GM18507 (cell line): ENCODE measurements around the gene SEMA3D.
A peak's percentile ranks its signal among the peaks of the same experiment; 100 is the strongest.

Experiments used
- DNase-seq: peaks from one replicate; pipeline ENCODE4 v3.0.0; 2011; ENCODE audit warnings: low read depth; ENCODE audit not compliant: insufficient read length; ENCODE audit errors: extremely low spot score
- FAIRE-seq: peaks from 2 replicates; lab custom pipeline; 2011; peaks lifted over from hg19 to GRCh38; lab: Jason Lieb, UNC

Gene SEMA3D

GRCh38 chr7:85185424-85186082, 1.3 kb downstream of the SEMA3D start:
- DNase-seq (no peak), FAIRE-seq (no peak)

DNA sequence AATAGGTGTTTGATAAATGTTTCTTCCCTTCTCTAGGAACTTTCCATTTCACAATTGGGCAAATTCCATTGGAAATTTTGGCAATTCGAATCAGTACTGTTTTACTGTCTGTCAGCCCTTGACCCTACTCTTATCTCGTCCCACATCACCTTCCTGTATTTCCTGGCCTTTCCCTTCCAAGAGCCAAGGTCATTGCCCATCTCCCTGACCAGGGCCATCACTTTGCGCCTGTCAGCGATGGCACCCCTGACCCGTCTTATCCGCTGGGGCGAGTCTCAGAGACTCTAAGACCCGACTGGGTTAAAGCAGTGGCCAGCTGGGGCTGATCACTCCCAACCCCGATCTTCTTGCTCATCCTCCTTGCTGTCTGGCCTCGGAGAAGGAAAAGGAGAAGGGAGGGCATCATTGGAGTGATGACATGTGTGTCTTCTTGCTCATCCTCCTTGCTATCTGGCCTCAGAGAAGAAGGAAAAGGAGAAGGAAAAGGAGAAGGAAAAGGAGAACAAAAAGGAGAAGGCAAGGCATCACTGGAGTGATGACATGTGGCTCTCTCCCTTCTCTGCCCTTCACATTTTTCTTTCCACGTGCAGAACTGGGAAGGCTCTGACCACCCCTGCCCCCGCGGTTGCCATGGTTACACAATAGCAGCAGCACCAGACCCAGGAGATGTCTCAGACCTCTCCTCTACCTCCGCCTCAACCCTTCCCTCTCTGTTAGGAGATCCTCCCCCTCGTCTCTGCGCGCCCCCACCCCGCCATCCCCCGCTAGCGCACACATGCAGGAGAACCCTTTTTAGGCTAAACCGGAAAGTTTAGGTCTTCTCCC, 2.0 kb downstream of the SEMA3D start:
- DNase-seq (no peak), FAIRE-seq (no peak)

- FAIRE-seq (no peak), DNase-seq (no peak)
Observed at GRCh38 chr7:85183296-85183695, 3.6 kb downstream of the SEMA3D start.

- FAIRE-seq (no peak), DNase-seq (no peak)
Observed at GRCh38 chr7:85178531-85179298, 8.1 kb downstream of the SEMA3D start.

DNA sequence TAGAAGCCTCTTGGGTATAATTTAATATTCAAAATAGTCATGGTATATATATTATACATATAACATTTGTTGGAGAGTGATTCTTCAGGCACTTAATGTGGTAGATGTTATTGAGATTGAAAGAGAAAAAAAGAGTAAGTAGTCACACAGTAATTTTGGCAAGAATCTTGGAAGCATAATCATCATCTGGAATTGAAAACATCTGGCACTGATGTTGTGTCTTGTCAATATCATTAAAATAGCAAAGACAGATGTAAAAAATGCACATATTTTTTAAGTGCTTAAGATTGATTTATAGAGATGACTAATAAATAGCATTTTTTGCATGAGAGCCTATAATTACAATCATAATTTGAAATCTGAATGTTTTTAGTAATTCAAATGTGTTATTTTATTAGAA, 9.5 kb downstream of the SEMA3D start:
- FAIRE-seq: no peak
- no peak for DNase-seq

DNA sequence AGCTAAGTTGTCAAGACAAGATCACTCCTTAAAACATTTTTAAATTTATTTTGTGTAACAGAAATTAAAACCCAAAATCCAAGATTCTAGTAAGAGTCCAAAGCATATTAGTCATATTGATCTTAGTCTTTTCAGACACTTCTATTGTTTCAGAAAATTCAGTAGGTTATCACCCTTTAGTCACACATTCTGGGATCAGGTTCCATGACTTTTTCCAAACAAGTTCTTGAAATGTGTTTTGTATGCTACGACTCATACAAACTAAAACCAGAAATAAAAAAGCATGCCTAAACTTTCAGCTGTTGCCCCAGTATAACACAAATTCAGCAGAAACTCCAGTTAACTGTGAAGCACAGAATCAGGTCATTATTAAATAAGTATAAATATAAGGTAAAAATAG, 10.7 kb downstream of the SEMA3D start:
- DNase-seq: no peak
- FAIRE-seq: no peak

DNA sequence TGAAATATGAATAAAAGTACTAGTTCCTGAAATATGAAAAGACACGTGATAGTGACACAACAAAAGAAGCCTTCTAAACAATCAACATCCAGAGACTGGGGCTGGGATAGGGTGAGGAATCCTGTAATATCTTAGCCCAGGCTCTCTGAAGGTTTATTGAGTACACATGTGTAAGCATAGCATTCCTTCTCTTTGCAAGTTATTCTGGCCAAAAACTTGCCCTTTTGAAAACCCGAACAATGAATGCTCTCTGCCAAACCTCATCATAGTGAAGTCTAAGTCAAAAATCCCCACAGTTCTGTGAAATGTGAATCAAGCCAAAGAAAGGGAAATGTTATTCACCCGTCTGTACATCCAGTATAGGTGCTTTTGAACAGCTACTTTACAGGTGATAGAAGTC, 11.6 kb downstream of the SEMA3D start:
- DNase-seq (no peak), FAIRE-seq (no peak)

DNA sequence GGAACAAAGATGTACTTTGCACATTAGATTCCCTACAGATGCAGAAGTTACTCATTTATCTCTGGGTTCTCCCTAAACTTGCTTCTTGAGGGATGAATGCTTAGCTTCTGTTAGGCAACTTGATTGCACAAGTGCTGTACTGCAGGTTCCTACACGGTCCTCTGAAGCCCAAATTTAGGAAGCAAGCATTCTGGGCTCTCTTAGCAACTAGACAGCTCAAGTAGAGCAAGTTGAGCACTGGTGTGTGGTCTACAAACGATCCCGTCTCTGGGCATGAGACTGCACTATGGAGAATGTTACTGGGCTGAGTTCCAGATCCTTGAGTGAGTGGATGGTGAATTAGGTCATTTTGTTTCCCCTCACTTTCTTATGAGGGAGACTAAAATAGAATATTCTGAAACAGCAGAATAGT, 14.3 kb downstream of the SEMA3D start:
- no peak for FAIRE-seq
- DNase-seq: no peak

DNA sequence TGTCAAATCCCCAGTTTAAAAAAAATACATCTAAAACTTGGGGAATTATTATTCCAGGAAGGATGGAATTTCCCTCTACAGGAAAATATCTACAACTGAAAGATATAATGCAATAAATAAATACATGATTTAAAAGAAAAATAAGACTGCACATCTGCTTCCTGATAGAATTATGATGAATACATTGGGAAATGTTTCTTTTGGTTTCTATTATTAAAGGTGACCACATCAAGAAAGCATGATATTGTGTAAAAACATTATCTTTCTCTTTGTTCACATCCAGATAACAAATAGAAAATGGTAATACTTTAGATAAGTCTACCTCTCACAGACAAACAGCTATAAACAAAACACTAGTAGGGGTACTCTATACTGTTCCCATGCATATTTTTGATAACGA, 19.2 kb downstream of the SEMA3D start:
- DNase-seq: no peak
- no peak for FAIRE-seq

GRCh38 chr7:85165263-85165662, 21.6 kb downstream of the SEMA3D start:
- no peak for DNase-seq
- FAIRE-seq: no peak

- DNase-seq (no peak), FAIRE-seq (no peak)
Observed at GRCh38 chr7:85164376-85164775, 22.5 kb downstream of the SEMA3D start.

- FAIRE-seq (no peak), DNase-seq (no peak)
Observed at GRCh38 chr7:85162721-85163120, 24.1 kb downstream of the SEMA3D start.

- no peak for DNase-seq
- peak; percentile 9 for FAIRE-seq
Observed at GRCh38 chr7:85160223-85160622, 26.6 kb downstream of the SEMA3D start.

DNA sequence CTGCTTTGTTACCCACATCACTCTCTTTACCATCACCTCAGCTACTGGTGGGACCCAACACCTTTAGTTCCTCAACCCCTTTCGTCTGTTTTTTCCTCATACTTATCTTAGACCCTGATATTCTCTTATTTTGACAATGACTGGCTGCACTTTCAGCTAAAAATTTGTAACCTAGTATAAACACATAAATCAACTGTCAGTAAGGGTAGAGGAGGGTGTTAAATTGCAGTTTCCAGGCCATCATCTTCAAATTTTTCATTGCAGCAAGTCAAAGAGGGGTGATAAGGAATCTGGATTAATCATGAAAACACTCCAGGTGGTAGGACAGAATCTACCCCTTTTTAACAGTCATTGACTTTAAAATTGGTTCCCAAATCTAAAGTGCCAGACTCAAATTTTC, 27.9 kb downstream of the SEMA3D start:
- FAIRE-seq: no peak
- no peak for DNase-seq

GRCh38 chr7:85156661-85157208, 30.1 kb downstream of the SEMA3D start:
- no peak for FAIRE-seq

DNA sequence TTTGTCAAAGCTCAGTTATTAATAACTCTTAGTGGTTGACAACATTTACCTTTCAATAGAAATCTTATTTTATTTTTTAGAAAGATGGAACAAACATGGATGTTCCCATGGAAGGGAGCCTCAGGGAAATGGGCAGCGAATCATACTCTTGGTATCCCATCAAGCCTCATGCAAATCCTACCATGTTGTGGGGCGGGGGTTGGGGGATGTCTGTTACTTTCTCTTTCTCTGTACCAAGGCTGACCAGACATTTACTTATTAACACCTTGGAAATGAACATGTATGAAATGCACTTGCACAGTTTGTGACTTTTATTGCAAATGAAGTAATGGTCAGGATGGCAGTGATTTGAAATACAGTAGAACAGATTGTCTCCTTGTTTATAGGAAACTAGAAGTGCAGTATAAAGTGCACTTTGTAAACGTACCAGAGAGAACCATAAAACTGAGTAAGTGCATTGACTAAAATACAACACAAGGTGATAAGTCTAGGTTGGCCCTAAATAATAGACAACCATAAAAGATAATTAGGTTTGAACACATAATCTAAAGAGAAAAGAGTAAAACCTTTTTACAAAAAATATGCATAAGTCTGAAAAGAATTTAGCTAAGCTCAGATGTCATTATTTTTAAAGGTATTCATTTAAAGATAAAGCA, 32.4 kb downstream of the SEMA3D start:
- no peak for FAIRE-seq
- DNase-seq: no peak

More at GRCh38 chr7:85156661-85157208, 30.1 kb downstream of the SEMA3D start:
- DNase-seq: no peak

DNA sequence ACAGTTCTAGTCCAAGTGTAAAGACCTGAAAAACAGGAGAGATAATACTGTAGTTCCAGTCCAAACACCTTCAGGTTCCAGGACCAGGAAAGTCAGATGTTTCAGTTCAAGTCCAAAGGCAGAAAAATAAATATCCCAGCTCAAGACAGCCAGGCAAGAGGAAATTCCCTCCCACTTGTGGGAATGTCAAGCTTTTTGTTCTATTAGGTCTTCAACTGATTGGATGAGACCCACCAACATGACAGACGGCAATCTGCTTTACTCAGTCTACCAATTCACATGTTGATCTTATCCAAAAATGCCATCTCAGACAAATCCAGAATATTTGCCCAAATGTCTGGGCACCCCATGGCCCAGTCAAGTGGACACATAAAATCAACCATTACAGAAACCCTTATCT, 33.1 kb downstream of the SEMA3D start:
- no peak for FAIRE-seq

DNA sequence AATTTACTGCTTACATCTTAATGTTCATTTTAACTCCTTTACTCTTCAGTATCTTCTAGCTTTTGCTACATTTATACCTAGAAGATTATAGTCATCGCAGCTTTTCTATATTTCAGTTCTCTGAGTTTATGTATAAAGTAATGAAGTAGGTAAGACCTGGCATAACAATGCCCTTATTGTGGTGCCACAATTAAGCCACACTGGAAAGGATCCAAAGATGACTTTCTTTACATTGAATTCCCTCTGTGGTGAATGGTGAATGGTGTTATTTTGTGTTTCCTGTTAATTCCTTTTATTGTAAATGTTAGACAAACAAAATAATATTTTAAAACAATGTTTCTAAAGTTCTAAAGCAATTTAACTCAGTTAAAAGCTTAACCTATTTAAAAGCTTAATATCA, 36.2 kb downstream of the SEMA3D start:
- DNase-seq: no peak
- FAIRE-seq: no peak

More for the DNA sequence above, 33.1 kb downstream of the SEMA3D start:
- DNase-seq: no peak

DNA sequence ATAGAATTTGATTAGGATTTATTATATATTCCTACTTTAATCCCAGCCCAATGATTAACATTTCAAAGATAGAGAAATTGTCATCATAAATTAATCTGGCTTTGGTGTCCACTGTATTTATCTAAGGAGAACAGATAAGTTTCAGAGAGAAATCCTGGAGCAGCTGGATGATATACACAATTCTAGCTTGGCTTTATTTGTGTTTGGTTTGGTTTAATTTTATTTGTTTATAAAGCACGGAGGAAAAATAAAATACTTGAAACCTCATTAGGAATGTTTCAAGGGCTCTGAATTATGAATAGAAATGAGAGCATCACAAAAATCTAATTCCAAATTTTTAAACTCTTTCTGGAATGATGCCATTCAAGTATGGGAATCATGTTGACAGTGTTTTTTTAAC, 42.1 kb downstream of the SEMA3D start:
- FAIRE-seq: no peak
- no peak for DNase-seq

DNA sequence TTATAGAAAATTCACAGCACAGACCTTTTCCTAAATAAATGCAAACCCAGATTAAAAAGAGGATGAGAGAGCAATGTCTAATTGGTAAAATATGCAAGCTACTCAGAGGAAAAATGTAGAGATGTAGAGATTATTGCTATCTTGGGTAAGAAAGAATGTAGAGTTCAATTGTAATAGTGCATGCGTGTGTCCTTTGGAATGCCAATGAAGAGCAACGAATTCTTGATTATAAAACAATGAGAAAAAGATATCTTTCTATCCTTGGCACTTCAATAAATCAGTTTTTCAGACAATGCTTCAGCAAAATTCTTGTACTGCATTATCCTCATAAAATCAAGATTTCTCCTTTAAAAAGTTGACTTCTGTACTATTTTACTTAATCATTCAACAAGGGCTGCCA, 50.9 kb downstream of the SEMA3D start:
- DNase-seq: no peak
- FAIRE-seq: no peak
